Activated CD8-positive, alpha-beta memory T cell treated with anti-CD3 and anti-CD28 coated beads for 1 hour (primary cell): Measurements from ENCODE around the gene NDRG2.

Source experiments
- DNase-seq, 2 donors: peaks; one replicate each; pipeline ENCODE4 v3.0.0-alpha.2; 2020; ENCODE audit warnings: low read depth in 1 of 2; ENCODE audit errors: extremely low read depth in 1 of 2

Gene NDRG2

DNA sequence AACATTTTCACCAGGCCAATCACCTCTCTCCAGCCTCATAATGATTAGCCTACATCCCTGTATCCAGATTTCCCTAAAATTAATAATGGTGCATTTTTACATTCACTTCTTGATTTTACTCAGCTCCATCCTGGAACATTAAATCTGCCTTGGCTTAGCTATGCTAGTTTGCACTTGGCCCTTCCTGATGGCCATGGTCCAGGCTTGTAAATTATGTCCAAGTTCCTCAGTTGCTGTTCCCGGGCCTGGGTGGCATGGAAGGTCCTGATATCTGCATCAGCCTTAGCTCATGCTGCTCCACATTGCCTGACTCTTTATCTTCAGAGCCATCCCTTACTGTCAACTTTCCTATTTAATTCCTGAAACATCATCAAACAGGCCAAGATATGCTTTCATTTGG lies 46.2 kb downstream of the NDRG2 start:
- DNase-seq: no peak

DNA sequence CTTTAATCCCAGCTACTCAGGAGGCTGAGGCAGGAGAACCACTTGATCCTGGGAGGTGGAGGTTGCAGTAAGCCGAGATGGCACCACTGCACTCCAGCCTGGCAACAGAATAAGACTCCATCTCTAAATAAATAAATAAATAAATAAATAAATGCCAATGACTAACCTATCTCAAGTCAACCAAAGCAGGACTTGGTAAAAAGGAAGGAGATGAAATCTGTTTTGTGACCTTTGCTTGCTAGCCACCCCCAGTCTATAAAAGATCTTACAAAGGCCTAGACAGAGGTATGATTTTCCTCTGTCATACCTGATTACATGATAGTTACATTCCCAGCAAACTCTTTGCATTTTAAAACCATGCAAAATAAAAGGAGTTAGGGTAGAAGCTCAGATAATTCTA lies 48.6 kb downstream of the NDRG2 start:
- DNase-seq: no peak

DNA sequence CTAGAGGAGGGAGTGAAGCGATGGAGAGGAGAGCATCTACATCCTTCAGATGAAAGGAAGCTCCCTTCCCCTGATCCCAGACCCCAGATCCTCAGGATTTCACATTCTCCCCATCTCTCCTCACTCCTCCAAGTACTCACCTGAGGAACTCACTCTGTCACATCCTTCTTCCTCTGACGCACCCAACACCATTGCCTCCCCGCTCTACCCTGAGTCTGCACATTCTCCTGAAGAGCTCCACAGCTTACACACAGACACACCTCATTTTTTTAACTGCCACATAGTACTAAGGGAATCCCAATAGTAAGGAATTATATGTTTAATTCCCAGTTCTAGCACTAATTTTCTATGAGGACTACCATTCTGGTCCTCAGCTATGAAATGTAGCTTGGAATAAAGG lies 51.4 kb downstream of the NDRG2 start:
- DNase-seq: no peak

DNA sequence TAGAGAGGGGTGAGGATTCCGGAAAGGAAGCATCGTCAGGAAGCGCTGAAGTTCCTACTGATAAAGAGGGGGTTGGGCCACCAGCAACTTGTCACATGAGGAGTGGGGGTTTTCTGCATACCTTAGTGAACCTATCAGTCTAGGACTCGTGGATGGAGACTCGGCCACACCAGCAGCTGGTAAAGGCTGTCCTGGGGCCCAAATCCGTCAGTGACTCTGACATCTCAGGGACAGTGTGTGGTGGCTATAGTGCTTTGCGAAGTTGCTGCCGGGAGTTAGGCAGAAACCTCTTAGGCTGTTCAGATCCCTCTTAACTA lies 53.2 kb downstream of the NDRG2 start:
- DNase-seq: no peak

DNA sequence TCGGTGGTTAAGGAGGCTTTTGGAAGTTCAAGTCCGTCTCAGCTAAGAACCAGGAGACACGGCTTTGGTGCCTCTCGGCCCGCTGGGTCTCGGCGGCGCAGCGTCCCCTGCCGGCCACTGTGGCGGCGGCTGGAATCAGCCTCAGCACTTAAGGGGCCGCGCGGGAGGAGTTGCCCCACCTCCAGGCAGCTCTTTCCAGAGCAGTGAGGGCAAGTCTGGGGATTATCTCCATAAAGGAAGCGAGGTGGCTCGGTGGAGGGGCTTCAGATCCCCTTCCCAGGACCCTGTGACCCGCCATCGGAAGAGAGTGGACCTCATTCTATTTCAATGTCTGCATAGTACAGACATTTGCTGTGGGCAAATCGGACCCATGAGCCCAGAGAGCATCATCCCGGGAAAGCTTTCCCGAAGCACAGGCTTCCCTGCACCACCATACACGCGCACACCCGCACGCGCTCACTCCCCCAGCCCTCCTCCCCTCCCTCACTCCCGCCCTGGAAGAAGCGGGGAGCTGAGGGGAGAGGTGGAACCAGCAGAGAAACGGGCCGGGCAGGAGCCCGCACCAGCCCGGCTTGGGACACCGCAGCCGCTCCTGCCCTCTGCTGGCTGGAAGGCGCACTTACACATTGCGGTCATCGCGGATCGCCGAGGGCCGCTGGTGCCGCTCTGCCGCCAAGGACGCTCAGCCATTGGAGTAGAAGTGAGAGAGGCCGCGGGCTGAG lies 53.7 kb downstream of the NDRG2 start:
- DNase-seq: peak; percentile 53 to 60

DNA sequence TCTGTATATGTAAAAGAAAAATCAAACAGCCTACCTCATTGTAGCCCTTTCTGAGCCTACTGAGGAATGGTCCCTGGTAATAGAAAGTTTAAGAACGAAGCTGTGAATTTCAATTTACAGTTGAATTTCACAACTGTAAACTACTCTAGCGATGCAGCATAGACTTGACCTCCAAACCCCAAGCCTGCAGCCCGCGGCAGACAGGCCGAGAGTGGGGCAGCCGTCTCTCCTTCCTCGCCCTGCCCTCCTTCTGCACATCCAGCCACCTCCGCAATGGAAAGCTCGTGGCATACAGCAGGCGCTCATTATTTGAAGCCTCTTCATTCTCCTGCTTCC lies 54.2 kb downstream of the NDRG2 start:
- no peak for DNase-seq

DNA sequence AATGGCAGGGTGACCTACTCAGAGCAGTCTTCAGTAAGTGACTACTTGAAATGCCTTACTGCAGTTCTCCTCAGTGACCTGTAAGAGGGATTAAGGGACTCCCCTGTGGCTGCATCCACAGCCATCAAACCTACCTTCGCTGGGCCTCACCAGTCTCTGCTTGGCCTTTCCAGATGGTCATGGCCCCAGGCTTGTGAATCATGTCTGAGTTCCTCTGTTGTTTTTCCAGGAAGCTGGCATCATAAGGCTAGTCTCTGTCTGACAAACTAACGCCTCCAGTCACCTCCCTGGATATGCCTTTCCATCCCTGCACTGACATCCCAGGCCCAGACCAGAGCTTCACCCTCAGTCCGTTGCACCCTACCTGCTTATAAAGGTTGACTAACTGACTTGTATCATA lies 55.5 kb downstream of the NDRG2 start:
- DNase-seq: no peak
